Tibial nerve (tissue), 4 donors: Measurements from ENCODE around the gene CRYGS.

Experiments used
- CTCF ChIP-seq, 5 experiments: fragments of 200-600 bp in 3 of 5; fragments of 450-650 bp in 2 of 5; sonication (generic) in 3 of 5; IDR thresholded peaks; one replicate each; pipeline ENCODE4 v1.5.1; 2016 to 2019; ENCODE audit warnings: antibody characterized with exemption in 5 of 5, mild to moderate bottlenecking in 3 of 5, moderate library complexity in 2 of 5
- EP300 ChIP-seq, 2 donors: sonication (generic); formaldehyde crosslinking; IDR thresholded peaks; one replicate each; pipeline ENCODE4 v1.6.1; 2017; ENCODE audit warnings: antibody characterized with exemption in 2 of 2, mild to moderate bottlenecking in 1 of 2
- POLR2A ChIP-seq, 2 donors: fragments of 450-650 bp; IDR thresholded peaks; one replicate each; pipeline ENCODE4 v1.6.1; 2017; ENCODE audit warnings: antibody characterized with exemption in 2 of 2, mild to moderate bottlenecking in 2 of 2, moderate library complexity in 2 of 2

- TF ChIP-seq POLR2A (IDR thresholded peaks at IDR 0.05) (no peak), CTCF (IDR thresholded peaks at IDR 0.05) (no peak), EP300 (IDR thresholded peaks at IDR 0.05) (no peak)
These were observed 41.0 kb downstream of the CRYGS start for GRCh38 chr3:186502966-186503712.
